K562 (cell line): ENCODE data around the gene FAM89B. TPM values are rescaled to one million over a fixed set of nuclear protein-coding genes. Genes with fewer than 3 reads are reported as not detected.

Experiments
- BRF1 ChIP-seq: IDR thresholded peaks from 3 replicates; pipeline ENCODE4 v1.6.1; 2011; ENCODE audit warnings: borderline replicate concordance, mild to moderate bottlenecking; ENCODE audit not compliant: insufficient read length; ENCODE audit errors: extremely low read depth
- CHD1 ChIP-seq: fragments of 200-600 bp; sonication (generic); IDR thresholded peaks from one replicate; pipeline ENCODE4 v1.6.1; 2012; ENCODE audit warnings: mild to moderate bottlenecking, moderate library complexity, low read length, inconsistent platforms
- CXXC5 ChIP-seq: fragments of 250-450 bp; sonication (Bioruptor Pico); IDR thresholded peaks from 2 replicates; pipeline ENCODE4 v1.8.0; 2022; ENCODE audit warnings: inconsistent platforms, mild to moderate bottlenecking, moderate library complexity
- ELF1 ChIP-seq: fragments of 200-800 bp; sonication (Bioruptor generic); IDR thresholded peaks from 2 replicates; pipeline ENCODE4 v1.6.1; 2016; ENCODE audit warnings: missing genetic modification characterization, missing compliant biosample characterization
- FOXM1 ChIP-seq, 2 experiments: fragments of 450-650 bp in 1 of 2; sonication (generic) in 1 of 2; formaldehyde crosslinking in 1 of 2; IDR thresholded peaks; 2 replicates each; pipeline versions ENCODE4 v1.6.1 to v1.9.0; 2017 to 2022; ENCODE audit warnings: low read depth in 2 of 2, mild to moderate bottlenecking in 2 of 2, missing genetic modification reagents in 1 of 2, moderate library complexity in 1 of 2
- HIVEP1 ChIP-seq: fragments of 250-450 bp; sonication (Bioruptor Pico); IDR thresholded peaks from 2 replicates; pipeline ENCODE4 v1.4.0; 2020; ENCODE audit warnings: mild to moderate bottlenecking
- L3MBTL2 ChIP-seq: fragments of 450-650 bp; IDR thresholded peaks from 2 replicates; pipeline ENCODE4 v1.6.1; 2016; ENCODE audit warnings: mild to moderate bottlenecking, moderate library complexity
- MAZ ChIP-seq, 2 experiments: fragments of 450-650 bp in 1 of 2; sonication (generic) in 1 of 2; formaldehyde crosslinking; IDR thresholded peaks in 1 of 2; conservative IDR thresholded peaks in 1 of 2; 2 replicates each; pipeline versions ENCODE4 v1.4.0 to v1.5.0; 2020; ENCODE audit warnings: mild to moderate bottlenecking in 1 of 2, missing genetic modification reagents in 1 of 2
- MCM3 ChIP-seq: fragments of 450-650 bp; IDR thresholded peaks from 2 replicates; pipeline ENCODE4 v1.6.1; 2016
- MED1 ChIP-seq: sonication (generic); formaldehyde crosslinking; IDR thresholded peaks from 2 replicates; pipeline ENCODE4 v1.8.1; 2023; ENCODE audit warnings: missing genetic modification reagents, borderline replicate concordance
- MEIS2 ChIP-seq: fragments of 450-650 bp; IDR thresholded peaks from 2 replicates; pipeline ENCODE4 v1.6.1; 2014; ENCODE audit warnings: mild to moderate bottlenecking; ENCODE audit not compliant: partially characterized antibody
- MYC ChIP-seq, 2 experiments: fragments of 250-450 bp in 1 of 2; sonication (Bioruptor Pico) in 1 of 2; IDR thresholded peaks; 2 replicates each; pipeline versions ENCODE4 v1.5.1 to v1.6.1; 2012 to 2021; ENCODE audit warnings: low read depth in 2 of 2, borderline replicate concordance in 1 of 2, improper control_type of control experiment in 1 of 2, low read length in 1 of 2, mild to moderate bottlenecking in 1 of 2, moderate library complexity in 1 of 2
- NONO ChIP-seq, 2 experiments: fragments of 200-400 bp in 1 of 2; fragments of 450-650 bp in 1 of 2; formaldehyde crosslinking in 1 of 2; IDR thresholded peaks; 2 replicates each; pipeline ENCODE4 v1.6.1; 2017; ENCODE audit warnings: low read depth in 2 of 2, mild to moderate bottlenecking in 2 of 2, moderate library complexity in 2 of 2, low read length in 1 of 2
- NR1H2 ChIP-seq: sonication (generic); formaldehyde crosslinking; IDR thresholded peaks from 2 replicates; pipeline ENCODE4 v1.4.0; 2020; ENCODE audit warnings: mild to moderate bottlenecking, missing genetic modification reagents
- RBM34 ChIP-seq: fragments of 200-400 bp; formaldehyde crosslinking; IDR thresholded peaks from 2 replicates; pipeline ENCODE4 v1.6.1; 2018; ENCODE audit warnings: low read length, borderline replicate concordance; ENCODE audit not compliant: insufficient read depth
- SMAD4 ChIP-seq: fragments of 250-450 bp; sonication (Bioruptor Pico); conservative IDR thresholded peaks from 2 replicates; pipeline ENCODE4 v1.8.0; 2021; ENCODE audit warnings: inconsistent platforms, mild to moderate bottlenecking, moderate library complexity
- SMC3 ChIP-seq: conservative IDR thresholded peaks from 2 replicates; pipeline ENCODE4 v1.6.1; 2011; ENCODE audit warnings: low read depth, low read length, improper control_type of control experiment; ENCODE audit not compliant: insufficient read depth
- TBP ChIP-seq: optimal IDR thresholded peaks from 2 replicates; pipeline ENCODE3; 2011; ENCODE audit warnings: low read depth, low read length, improper control_type of control experiment
- ZNF695 ChIP-seq: fragments of 450-650 bp; formaldehyde crosslinking; IDR thresholded peaks from 2 replicates; pipeline ENCODE4 v1.4.0; 2020; ENCODE audit warnings: mild to moderate bottlenecking, moderate library complexity
- polyA plus RNA-seq, 8 experiments: library from polyadenylated mRNA; depleted of rRNA in 4 of 8; stranded (reverse) in 5 of 8; unstranded in 3 of 8; fragments of >200 nt; fragmentation: Nextera tagmentation in 2 of 8; fragmentation: Illumina TruSeq in 1 of 8; extraction: Ambion mirVana in 2 of 8; extraction: Trizol in 1 of 8; gene quantifications; 2 replicates each; pipeline versions ENCODE4 v1.2.1 to v1.2.3, GENCODE V29; 2011 to 2014; ENCODE audit warnings: inconsistent platforms in 1 of 8, missing spikeins in 1 of 8
- total RNA-seq, 7 experiments: library from RNA; depleted of rRNA in 6 of 7; stranded (reverse); fragments of >200 nt in 6 of 7; fragmentation: Illumina TruSeq in 2 of 7; extraction: Trizol in 2 of 7; gene quantifications; 2 replicates each; pipeline versions ENCODE4 v1.2.1 to v1.2.3, GENCODE V29; 2011 to 2021; ENCODE audit warnings: low replicate concordance in 1 of 7
- TF ChIP-seq, protein P1 (sequence below): sonication (generic); formaldehyde crosslinking; IDR thresholded peaks from 2 replicates; pipeline ENCODE4 v1.8.0; 2022; ENCODE audit warnings: mild to moderate bottlenecking, missing genetic modification reagents
- TF ChIP-seq, protein P2 (sequence below): IDR thresholded peaks from 2 replicates; pipeline ENCODE4 v1.6.1; 2011; ENCODE audit warnings: borderline replicate concordance, low read depth, mild to moderate bottlenecking, moderate library complexity, low read length; ENCODE audit not compliant: insufficient read depth, poor library complexity, severe bottlenecking

Gene FAM89B
- total and polyA plus RNA-seq, 9 of the 15 experiments (the other 6 are each of a cell fraction or from before 2014, with no cell fraction given): 0.32 to 27.6 (median 11.9) TPM

DNA sequence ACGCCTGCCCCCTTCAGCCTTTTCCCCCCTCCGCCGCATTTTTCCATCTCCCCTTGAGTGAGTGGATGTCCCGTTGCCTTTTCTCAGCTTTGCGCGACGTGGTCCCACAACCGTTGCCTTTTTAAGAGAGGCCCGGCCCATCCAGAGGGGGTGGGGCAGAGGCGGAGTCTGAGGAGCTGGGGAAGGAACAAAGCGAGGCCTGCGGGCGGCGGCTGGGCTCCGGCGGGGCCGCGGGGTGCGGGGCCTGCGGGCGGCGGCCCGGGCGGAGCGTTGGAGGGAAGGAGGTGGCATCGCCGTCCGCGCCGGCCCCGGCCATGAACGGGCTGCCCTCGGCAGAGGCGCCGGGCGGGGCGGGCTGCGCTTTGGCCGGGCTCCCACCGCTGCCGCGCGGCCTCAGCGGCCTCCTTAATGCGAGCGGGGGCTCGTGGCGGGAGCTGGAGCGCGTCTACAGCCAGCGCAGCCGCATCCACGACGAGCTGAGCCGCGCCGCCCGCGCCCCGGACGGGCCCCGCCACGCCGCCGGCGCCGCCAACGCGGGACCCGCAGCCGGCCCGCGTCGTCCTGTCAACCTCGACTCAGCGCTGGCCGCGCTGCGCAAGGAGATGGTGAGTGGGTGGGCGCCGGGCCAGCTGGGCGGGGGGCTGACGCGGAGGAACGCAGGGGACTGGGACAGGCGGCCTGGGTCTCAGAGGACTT is at the start of gene FAM89B (continued):
- peak in 1 of 2 experiments; percentile 91; a peak in 2 of 4 replicates for TF ChIP-seq NONO (IDR thresholded peaks at IDR 0.05; ENCODE audit: low read depth in 2 of 2, low read length in 1 of 2)
- TF ChIP-seq RBM34: no peak
- peak; percentile 34 for TF ChIP-seq CHD1
- TF ChIP-seq MED1 (CRISPR knock-in tag): no peak
- TF ChIP-seq BRF1: no peak
- TF ChIP-seq MCM3: no peak
- peak; percentile 14 for TF ChIP-seq TBP
- TF ChIP-seq, protein P1, sequence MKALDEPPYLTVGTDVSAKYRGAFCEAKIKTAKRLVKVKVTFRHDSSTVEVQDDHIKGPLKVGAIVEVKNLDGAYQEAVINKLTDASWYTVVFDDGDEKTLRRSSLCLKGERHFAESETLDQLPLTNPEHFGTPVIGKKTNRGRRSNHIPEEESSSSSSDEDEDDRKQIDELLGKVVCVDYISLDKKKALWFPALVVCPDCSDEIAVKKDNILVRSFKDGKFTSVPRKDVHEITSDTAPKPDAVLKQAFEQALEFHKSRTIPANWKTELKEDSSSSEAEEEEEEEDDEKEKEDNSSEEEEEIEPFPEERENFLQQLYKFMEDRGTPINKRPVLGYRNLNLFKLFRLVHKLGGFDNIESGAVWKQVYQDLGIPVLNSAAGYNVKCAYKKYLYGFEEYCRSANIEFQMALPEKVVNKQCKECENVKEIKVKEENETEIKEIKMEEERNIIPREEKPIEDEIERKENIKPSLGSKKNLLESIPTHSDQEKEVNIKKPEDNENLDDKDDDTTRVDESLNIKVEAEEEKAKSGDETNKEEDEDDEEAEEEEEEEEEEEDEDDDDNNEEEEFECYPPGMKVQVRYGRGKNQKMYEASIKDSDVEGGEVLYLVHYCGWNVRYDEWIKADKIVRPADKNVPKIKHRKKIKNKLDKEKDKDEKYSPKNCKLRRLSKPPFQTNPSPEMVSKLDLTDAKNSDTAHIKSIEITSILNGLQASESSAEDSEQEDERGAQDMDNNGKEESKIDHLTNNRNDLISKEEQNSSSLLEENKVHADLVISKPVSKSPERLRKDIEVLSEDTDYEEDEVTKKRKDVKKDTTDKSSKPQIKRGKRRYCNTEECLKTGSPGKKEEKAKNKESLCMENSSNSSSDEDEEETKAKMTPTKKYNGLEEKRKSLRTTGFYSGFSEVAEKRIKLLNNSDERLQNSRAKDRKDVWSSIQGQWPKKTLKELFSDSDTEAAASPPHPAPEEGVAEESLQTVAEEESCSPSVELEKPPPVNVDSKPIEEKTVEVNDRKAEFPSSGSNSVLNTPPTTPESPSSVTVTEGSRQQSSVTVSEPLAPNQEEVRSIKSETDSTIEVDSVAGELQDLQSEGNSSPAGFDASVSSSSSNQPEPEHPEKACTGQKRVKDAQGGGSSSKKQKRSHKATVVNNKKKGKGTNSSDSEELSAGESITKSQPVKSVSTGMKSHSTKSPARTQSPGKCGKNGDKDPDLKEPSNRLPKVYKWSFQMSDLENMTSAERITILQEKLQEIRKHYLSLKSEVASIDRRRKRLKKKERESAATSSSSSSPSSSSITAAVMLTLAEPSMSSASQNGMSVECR: peak; percentile 63
- TF ChIP-seq MAZ (CRISPR knock-in tag; conservative IDR thresholded peaks at IDR 0.05 in 1 of 2, IDR thresholded peaks at IDR 0.05 in 1 of 2): peak; percentile 54 to 62; a peak in 3 of 4 replicates
- peak; percentile 9; the same call in 1 of the 2 replicates for TF ChIP-seq MYC (IDR thresholded peaks at IDR 0.05; ENCODE audit: low read depth, low read length)
- TF ChIP-seq MYC (CRISPR knock-in tag; IDR thresholded peaks at IDR 0.05; ENCODE audit: borderline replicate concordance, low read depth): no peak
- TF ChIP-seq MEIS2: no peak
- no peak for TF ChIP-seq NR1H2 (CRISPR knock-in tag)
- TF ChIP-seq, protein P2, sequence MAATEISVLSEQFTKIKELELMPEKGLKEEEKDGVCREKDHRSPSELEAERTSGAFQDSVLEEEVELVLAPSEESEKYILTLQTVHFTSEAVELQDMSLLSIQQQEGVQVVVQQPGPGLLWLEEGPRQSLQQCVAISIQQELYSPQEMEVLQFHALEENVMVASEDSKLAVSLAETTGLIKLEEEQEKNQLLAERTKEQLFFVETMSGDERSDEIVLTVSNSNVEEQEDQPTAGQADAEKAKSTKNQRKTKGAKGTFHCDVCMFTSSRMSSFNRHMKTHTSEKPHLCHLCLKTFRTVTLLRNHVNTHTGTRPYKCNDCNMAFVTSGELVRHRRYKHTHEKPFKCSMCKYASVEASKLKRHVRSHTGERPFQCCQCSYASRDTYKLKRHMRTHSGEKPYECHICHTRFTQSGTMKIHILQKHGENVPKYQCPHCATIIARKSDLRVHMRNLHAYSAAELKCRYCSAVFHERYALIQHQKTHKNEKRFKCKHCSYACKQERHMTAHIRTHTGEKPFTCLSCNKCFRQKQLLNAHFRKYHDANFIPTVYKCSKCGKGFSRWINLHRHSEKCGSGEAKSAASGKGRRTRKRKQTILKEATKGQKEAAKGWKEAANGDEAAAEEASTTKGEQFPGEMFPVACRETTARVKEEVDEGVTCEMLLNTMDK: no peak
- TF ChIP-seq ELF1 (tag): no peak
- TF ChIP-seq SMAD4 (CRISPR knock-in tag): peak; percentile 74
- TF ChIP-seq ZNF695: no peak
- peak; percentile 84 for TF ChIP-seq CXXC5 (CRISPR knock-in tag)
- TF ChIP-seq FOXM1 (IDR thresholded peaks at IDR 0.05; ENCODE audit: low read depth): peak; percentile 84
- TF ChIP-seq FOXM1 (CRISPR knock-in tag; IDR thresholded peaks at IDR 0.05; ENCODE audit: low read depth): no peak
- 0 out of 2 replicates have a peak, but pooled peaks have one; percentile 4 for TF ChIP-seq SMC3
- peak; percentile 16; the same call in 1 of the 2 replicates for TF ChIP-seq L3MBTL2
- TF ChIP-seq HIVEP1 (CRISPR knock-in tag): no peak
